HepG2 (cell line): ENCODE measurements around the gene PDCL3. TPM values are rescaled to one million over a fixed set of nuclear protein-coding genes. Genes with fewer than 3 reads are reported as not detected.
A peak's percentile ranks its signal among the peaks of the same experiment; 100 is the strongest.

Experiments used
- ATAC-seq: fragments of 200-7000 bp; cut with Tn5 transposase; 3 replicates; pipeline ENCODE4 v1.9.1; 2020; ENCODE audit warnings: mild to moderate bottlenecking, moderate library complexity
- BruUV-seq: library from RNA; stranded (reverse); fragments of 400-500 nt; replicated peaks from 2 replicates; lab custom pipeline; 2021; lab: Mats Ljungman, UMichigan
- CTCF ChIA-PET: fragments of 300-600 bp; formaldehyde crosslinking; extraction: SDS; loops from one replicate; lab custom pipeline; 2021; ENCODE audit warnings: low total read pairs, inconsistent platforms, low intra/inter-chr PET ratio; lab: Yijun Ruan, JAX
- POLR2A ChIA-PET: fragments of 350-600 bp; sonication (Branson Sonifier 250); formaldehyde crosslinking; loops from one replicate; lab custom pipeline; 2020; ENCODE audit warnings: antibody characterized with exemption, inconsistent platforms; lab: Yijun Ruan, JAX
- DNase-seq: peaks from one replicate; pipeline ENCODE4 v3.0.0-alpha.2; 2015; ENCODE audit warnings: low spot score
- FAIRE-seq: peaks from 3 replicates; lab custom pipeline; 2011; peaks lifted over from hg19 to GRCh38; lab: Jason Lieb, UNC
- H2AFZ ChIP-seq: one replicate; pipeline ENCODE4 v1.6.1; 2011; ENCODE audit warnings: low read length, inconsistent platforms
- H3K27ac ChIP-seq: fragments of 300-600 bp; 3 replicates; pipeline ENCODE4 v1.8.0; 2011; ENCODE audit warnings: mixed run types, mild to moderate bottlenecking, mixed read lengths, low read length, inconsistent platforms; ENCODE audit not compliant: insufficient read depth; ENCODE audit errors: extremely low read length
- H3K27me3 ChIP-seq, 2 experiments: fragments of 200-600 bp in 1 of 2; 2 replicates in 1 of 2; 3 replicates in 1 of 2; pipeline versions ENCODE4 v1.6.0 to v1.8.0; 2011; ENCODE audit warnings: low read length in 2 of 2, mild to moderate bottlenecking in 2 of 2, moderate library complexity in 2 of 2, inconsistent platforms in 1 of 2; ENCODE audit not compliant: insufficient read depth in 2 of 2, control insufficient read depth in 1 of 2
- H3K36me3 ChIP-seq, 2 experiments: fragments of 200-600 bp in 1 of 2; replicated peaks in 1 of 2; 2 replicates in 1 of 2; 3 replicates in 1 of 2; pipeline versions ENCODE4 v1.5.1 to v1.8.0; 2011; ENCODE audit warnings: low read length in 2 of 2, inconsistent platforms in 1 of 2; ENCODE audit not compliant: insufficient read depth in 2 of 2, control insufficient read depth in 1 of 2
- H3K4me1 ChIP-seq: 2 replicates; pipeline ENCODE4 v1.5.1; 2012; ENCODE audit warnings: low read length, inconsistent platforms; ENCODE audit not compliant: insufficient read depth
- H3K4me2 ChIP-seq: 2 replicates; pipeline ENCODE4 v1.6.0; 2011; ENCODE audit warnings: low read depth, low read length, inconsistent platforms
- H3K4me3 ChIP-seq, 3 experiments: fragments of 200-600 bp in 1 of 3; sonication (generic), shearing (Covaris generic) in 1 of 3; replicated peaks in 1 of 3; 2 replicates each; pipeline ENCODE4 v1.5.1; 2011 to 2016; ENCODE audit warnings: low read length in 3 of 3, inconsistent platforms in 2 of 3, low read depth in 2 of 3, mild to moderate bottlenecking in 2 of 3, control low read depth in 1 of 3, mixed read lengths in 1 of 3; ENCODE audit not compliant: insufficient read depth in 1 of 3
- H3K79me2 ChIP-seq: one replicate; pipeline ENCODE4 v1.6.1; 2011; ENCODE audit warnings: low read length, inconsistent platforms; ENCODE audit not compliant: insufficient read depth
- H3K9ac ChIP-seq: 2 replicates; pipeline ENCODE4 v1.6.0; 2011; ENCODE audit warnings: mild to moderate bottlenecking, low read depth, low read length, inconsistent platforms; ENCODE audit not compliant: insufficient read depth
- H3K9me3 ChIP-seq: 2 replicates; pipeline ENCODE4 v1.5.1; 2012; ENCODE audit warnings: mild to moderate bottlenecking, low read length
- H4K20me1 ChIP-seq: 2 replicates; pipeline ENCODE4 v1.6.0; 2011; ENCODE audit warnings: inconsistent platforms, mild to moderate bottlenecking, low read length, moderate library complexity; ENCODE audit not compliant: insufficient read depth
- CCDC6 ChIP-seq: sonication (generic); formaldehyde crosslinking; IDR thresholded peaks from 2 replicates; pipeline ENCODE4 v1.8.1; 2022; ENCODE audit warnings: mild to moderate bottlenecking, missing genetic modification reagents, moderate library complexity
- GFI1 ChIP-seq: sonication (generic); formaldehyde crosslinking; IDR thresholded peaks from 2 replicates; pipeline ENCODE4 v1.5.0; 2020; ENCODE audit warnings: missing genetic modification reagents, mild to moderate bottlenecking, borderline replicate concordance
- HOXA5 ChIP-seq: sonication (generic); formaldehyde crosslinking; IDR thresholded peaks from 2 replicates; pipeline ENCODE4 v1.4.0; 2020; ENCODE audit warnings: missing genetic modification reagents
- KLF9 ChIP-seq: IDR thresholded peaks from 2 replicates; pipeline ENCODE4 v1.6.1; 2016; ENCODE audit warnings: low read depth
- MIER2 ChIP-seq: IDR thresholded peaks from 2 replicates; pipeline ENCODE4 v1.6.1; 2016; ENCODE audit warnings: missing biosample characterization, missing genetic modification reagents
- MXI1 ChIP-seq: IDR thresholded peaks from 3 replicates; pipeline ENCODE4 v1.6.1; 2012; ENCODE audit warnings: low read depth, low read length, inconsistent platforms, borderline replicate concordance
- NR2C2 ChIP-seq: sonication (generic); formaldehyde crosslinking; IDR thresholded peaks from 2 replicates; pipeline ENCODE4 v1.4.0; 2020; ENCODE audit warnings: missing genetic modification reagents, mild to moderate bottlenecking, moderate library complexity, borderline replicate concordance
- SOX6 ChIP-seq, 2 experiments: fragments of 450-650 bp in 1 of 2; sonication (generic) in 1 of 2; formaldehyde crosslinking in 1 of 2; IDR thresholded peaks; 2 replicates each; pipeline versions ENCODE4 v1.4.0 to v1.6.1; 2017 to 2020; ENCODE audit warnings: antibody characterized with exemption in 1 of 2, mild to moderate bottlenecking in 1 of 2, missing genetic modification reagents in 1 of 2
- ZNF121 ChIP-seq: sonication (generic); formaldehyde crosslinking; IDR thresholded peaks from 2 replicates; pipeline ENCODE4 v1.5.0; 2020; ENCODE audit warnings: mild to moderate bottlenecking, missing genetic modification reagents
- ZNF577 ChIP-seq: sonication (generic); formaldehyde crosslinking; IDR thresholded peaks from 2 replicates; pipeline ENCODE4 v1.4.0; 2020; ENCODE audit warnings: mild to moderate bottlenecking, low read depth, missing genetic modification reagents, borderline replicate concordance
- ZNF615 ChIP-seq: sonication (generic); formaldehyde crosslinking; IDR thresholded peaks from 2 replicates; pipeline ENCODE4 v1.5.0; 2020; ENCODE audit warnings: mild to moderate bottlenecking, missing genetic modification reagents, borderline replicate concordance
- ZNF7 ChIP-seq: IDR thresholded peaks from 2 replicates; pipeline ENCODE4 v1.6.1; 2016; ENCODE audit warnings: missing biosample characterization, missing genetic modification reagents
- ZNF841 ChIP-seq: sonication (generic); formaldehyde crosslinking; IDR thresholded peaks from 2 replicates; pipeline ENCODE4 v1.8.1; 2023; ENCODE audit warnings: missing genetic modification reagents, borderline replicate concordance
- WGBS: methylation state at CpG from one replicate; pipeline ENCODE4 v1.1.6; 2017; ENCODE audit warnings: low lambda C conversion rate; 5-methylcytosine and 5-hydroxymethylcytosine counted together
- in situ Hi-C: cut with HindIII; loops from 2 replicates; pipeline ENCODE4 v1.10.0; 2017; ENCODE audit warnings: low pct_unique_long_range_greater_than_20kb; ENCODE audit not compliant: extremely low pct_ligation_motif_present
- intact Hi-C: fragments of 100-400 bp; cut with micrococcal nuclease; formaldehyde crosslinking; loops from one replicate; pipeline ENCODE4 v1.10.0; 2022; ENCODE audit not compliant: unreplicated experiment
- polyA plus RNA-seq, 8 experiments: library from polyadenylated mRNA; depleted of rRNA in 3 of 8; stranded (reverse) in 7 of 8; unstranded in 1 of 8; fragments of >200 nt; fragmentation: Illumina TruSeq in 4 of 8; extraction: Trizol in 4 of 8; gene quantifications; 2 replicates each; pipeline versions ENCODE4 v1.2.1 to v1.2.3, GENCODE V29; 2011 to 2016; ENCODE audit warnings: low read depth in 4 of 8, missing spikeins in 1 of 8, mixed read lengths in 1 of 8; ENCODE audit not compliant: insufficient read depth in 1 of 8
- total RNA-seq, 5 experiments: library from RNA; depleted of rRNA; stranded (reverse); fragments of >200 nt; fragmentation: Illumina TruSeq; extraction: Trizol; gene quantifications; 2 replicates each; pipeline ENCODE4 v1.2.3, GENCODE V29; 2016; ENCODE audit warnings: low read depth in 1 of 5
- TF ChIP-seq, protein P1 (sequence below): sonication (generic); formaldehyde crosslinking; IDR thresholded peaks from 2 replicates; pipeline ENCODE4 v1.5.0; 2020; ENCODE audit warnings: missing genetic modification reagents, mild to moderate bottlenecking, borderline replicate concordance
- TF ChIP-seq, protein P2 (sequence below): sonication (generic); formaldehyde crosslinking; IDR thresholded peaks from 2 replicates; pipeline ENCODE4 v1.4.0; 2020; ENCODE audit warnings: missing genetic modification reagents

The PDCL3 gene
- total and polyA plus RNA-seq, 2 of the 13 experiments (the other 11 are each of a cell fraction or from before 2014, with no cell fraction given) = 14.4 to 24.4 TPM

DNA sequence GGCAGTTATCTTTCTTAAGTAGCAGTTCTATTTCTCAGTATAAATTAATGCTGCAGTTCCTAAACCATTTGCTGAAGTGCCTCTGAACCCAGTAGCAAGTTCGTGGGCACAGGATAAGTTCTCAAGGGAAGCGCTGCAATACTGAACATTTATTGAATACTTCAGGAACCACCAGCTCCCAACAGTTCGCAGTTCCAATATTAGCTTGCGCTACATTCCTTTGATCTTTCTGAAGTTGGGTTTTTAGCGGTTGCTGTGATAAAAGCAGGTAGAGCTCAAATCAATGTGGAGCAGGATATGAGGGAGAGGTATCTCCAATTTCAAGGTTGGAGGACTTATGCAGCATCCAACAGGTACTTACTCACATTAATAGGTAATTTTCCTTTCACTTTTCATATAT, 33.7 kb downstream of the PDCL3 start (continued):
- no peak for TF ChIP-seq MIER2 (CRISPR knock-in tag)
- 0 out of 2 replicates have a peak, but pooled peaks have one; percentile 18 for TF ChIP-seq ZNF7 (CRISPR knock-in tag)
- TF ChIP-seq, all 625 proteins: peak for 4

DNA sequence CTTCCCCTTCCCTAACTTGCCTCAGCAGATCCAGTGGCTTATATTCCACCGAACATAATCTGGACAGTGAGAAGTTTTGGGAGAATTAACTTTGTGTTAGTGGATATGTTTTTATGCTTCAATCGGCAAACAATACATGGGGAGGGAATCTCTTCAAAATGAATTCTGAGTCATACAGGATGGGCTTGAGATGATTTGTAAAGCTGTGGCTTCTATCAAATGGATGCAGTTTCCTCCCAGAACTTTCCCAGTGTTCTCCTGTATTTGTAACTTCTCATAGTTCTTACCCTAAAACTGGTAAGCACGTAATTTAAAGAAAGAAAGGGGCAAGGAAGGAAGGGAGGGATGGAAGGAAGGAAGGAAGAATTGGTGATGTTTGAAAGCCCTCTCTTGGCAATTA, 36.8 kb downstream of the PDCL3 start:
- TF ChIP-seq, protein P1, sequence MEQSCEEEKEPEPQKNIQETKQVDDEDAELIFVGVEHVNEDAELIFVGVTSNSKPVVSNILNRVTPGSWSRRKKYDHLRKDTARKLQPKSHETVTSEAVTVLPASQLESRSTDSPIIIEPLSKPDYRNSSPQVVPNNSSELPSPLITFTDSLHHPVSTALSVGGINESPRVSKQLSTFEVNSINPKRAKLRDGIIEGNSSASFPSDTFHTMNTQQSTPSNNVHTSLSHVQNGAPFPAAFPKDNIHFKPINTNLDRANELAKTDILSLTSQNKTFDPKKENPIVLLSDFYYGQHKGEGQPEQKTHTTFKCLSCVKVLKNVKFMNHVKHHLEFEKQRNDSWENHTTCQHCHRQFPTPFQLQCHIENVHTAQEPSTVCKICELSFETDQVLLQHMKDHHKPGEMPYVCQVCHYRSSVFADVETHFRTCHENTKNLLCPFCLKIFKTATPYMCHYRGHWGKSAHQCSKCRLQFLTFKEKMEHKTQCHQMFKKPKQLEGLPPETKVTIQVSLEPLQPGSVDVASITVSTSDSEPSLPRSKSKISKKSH (CRISPR knock-in tag) = no peak
- no peak for TF ChIP-seq GFI1 (CRISPR knock-in tag)
- no peak for TF ChIP-seq NR2C2 (CRISPR knock-in tag)
- TF ChIP-seq ZNF615 (CRISPR knock-in tag) = no peak
- TF ChIP-seq ZNF841 (CRISPR knock-in tag) = no peak
- no peak for TF ChIP-seq ZNF121 (CRISPR knock-in tag)
- no peak for TF ChIP-seq CCDC6 (CRISPR knock-in tag)
- TF ChIP-seq, protein P2, sequence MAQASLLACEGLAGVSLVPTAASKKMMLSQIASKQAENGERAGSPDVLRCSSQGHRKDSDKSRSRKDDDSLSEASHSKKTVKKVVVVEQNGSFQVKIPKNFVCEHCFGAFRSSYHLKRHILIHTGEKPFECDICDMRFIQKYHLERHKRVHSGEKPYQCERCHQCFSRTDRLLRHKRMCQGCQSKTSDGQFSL (CRISPR knock-in tag) = no peak
- no peak for TF ChIP-seq KLF9 (CRISPR knock-in tag)
- TF ChIP-seq ZNF577 (CRISPR knock-in tag) = no peak
- no peak for TF ChIP-seq SOX6 (IDR thresholded peaks at IDR 0.05)
- TF ChIP-seq SOX6 (CRISPR knock-in tag; IDR thresholded peaks at IDR 0.05) = no peak
- TF ChIP-seq HOXA5 = no peak
- no peak for TF ChIP-seq MXI1
- Histone ChIP-seq H3K27ac (no peak overlapping the region), H3K9ac (no peak overlapping the region), H3K4me1 (peaks cover 13% of the 10 kb centered on the region; the same call in 1 of the 2 replicates), H3K36me3 (no peaks in the 10 kb centered on the region), H4K20me1 (no peaks in the 10 kb centered on the region), H3K4me3 (no peak overlapping the region), H2AFZ (no peak overlapping the region), H3K9me3 (no peaks in the 10 kb centered on the region), H3K27me3 (0 out of 5 replicates have a peak, but pooled peaks cover 0 to 3% of the 10 kb centered on the region in 2 experiments), H3K4me2 (no peak overlapping the region), H3K79me2 (no peaks in the 10 kb centered on the region)
- POLR2A ChIA-PET = no interaction called here
- ATAC-seq (no peak), FAIRE-seq (no peak), DNase-seq (no peak)
- intact Hi-C loops = loop anchor here (10.0 kb wide), 1 partner anchor 595 kb away; no protein-coding TSS in a partner anchor
- in situ Hi-C loops = loop anchor here (25.0 kb wide), 1 partner anchor 563 kb away; the partner anchor contains the start of gene TBC1D8
- CTCF ChIA-PET = no interaction called here
- 70% methylated on average over 3 of the region's 3 CpGs for WGBS
- no TSS peak for BruUV-seq
